Measurements from ENCODE around the gene DENND1A.

DENND1A gene

GRCh38 chr9:123390337-123391135, 539.4 kb downstream of the DENND1A start:
- Histone ChIP-seq H3K27me3 (ENCODE audit: insufficient read depth, low read length, poor library complexity, severe bottlenecking) (no peaks in the 10 kb centered on the region), H3K9ac (ENCODE audit: low read depth, low read length, poor library complexity, severe bottlenecking) (no peak overlapping the region), H4K20me1 (ENCODE audit: insufficient read depth, low read length, poor library complexity, severe bottlenecking) (no peaks in the 10 kb centered on the region), H3K4me3 (ENCODE audit: low read length, poor library complexity, severe bottlenecking) (no peak overlapping the region), H3F3A (ENCODE audit: low read depth) (no peaks in the 10 kb centered on the region), H3K79me2 (ENCODE audit: insufficient read depth, low read length) (no peaks in the 10 kb centered on the region), H3K4me1 (ENCODE audit: insufficient read depth, low read length, poor library complexity, severe bottlenecking) (no peaks in the 10 kb centered on the region), H3K9me2 (replicated peaks; ENCODE audit: low read depth, low read length) (no peaks in the 10 kb centered on the region), H2AFZ (ENCODE audit: low read length) (no peak overlapping the region), H3K4me2 (ENCODE audit: low read depth, low read length, poor library complexity, severe bottlenecking) (no peak overlapping the region), H3K36me3 (ENCODE audit: insufficient read depth, low read length) (no peaks in the 10 kb centered on the region), H3K9me3 (ENCODE audit: insufficient read depth, low read depth, low read length) (no peaks in the 10 kb centered on the region)
- no peak for TF ChIP-seq EZH2phosphoT487 (IDR thresholded peaks at IDR 0.05; ENCODE audit: borderline replicate concordance)
- TF ChIP-seq, protein P1, sequence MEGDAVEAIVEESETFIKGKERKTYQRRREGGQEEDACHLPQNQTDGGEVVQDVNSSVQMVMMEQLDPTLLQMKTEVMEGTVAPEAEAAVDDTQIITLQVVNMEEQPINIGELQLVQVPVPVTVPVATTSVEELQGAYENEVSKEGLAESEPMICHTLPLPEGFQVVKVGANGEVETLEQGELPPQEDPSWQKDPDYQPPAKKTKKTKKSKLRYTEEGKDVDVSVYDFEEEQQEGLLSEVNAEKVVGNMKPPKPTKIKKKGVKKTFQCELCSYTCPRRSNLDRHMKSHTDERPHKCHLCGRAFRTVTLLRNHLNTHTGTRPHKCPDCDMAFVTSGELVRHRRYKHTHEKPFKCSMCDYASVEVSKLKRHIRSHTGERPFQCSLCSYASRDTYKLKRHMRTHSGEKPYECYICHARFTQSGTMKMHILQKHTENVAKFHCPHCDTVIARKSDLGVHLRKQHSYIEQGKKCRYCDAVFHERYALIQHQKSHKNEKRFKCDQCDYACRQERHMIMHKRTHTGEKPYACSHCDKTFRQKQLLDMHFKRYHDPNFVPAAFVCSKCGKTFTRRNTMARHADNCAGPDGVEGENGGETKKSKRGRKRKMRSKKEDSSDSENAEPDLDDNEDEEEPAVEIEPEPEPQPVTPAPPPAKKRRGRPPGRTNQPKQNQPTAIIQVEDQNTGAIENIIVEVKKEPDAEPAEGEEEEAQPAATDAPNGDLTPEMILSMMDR (conservative IDR thresholded peaks at IDR 0.05; ENCODE audit: low read length): no peak

GRCh38 chr9:123389698-123390097, 540.2 kb downstream of the DENND1A start:
- Histone ChIP-seq H3K4me2 (ENCODE audit: low read depth, low read length, poor library complexity, severe bottlenecking) (no peak overlapping the region), H3K27me3 (ENCODE audit: insufficient read depth, low read length, poor library complexity, severe bottlenecking) (no peaks in the 10 kb centered on the region), H3K79me2 (ENCODE audit: insufficient read depth, low read length) (no peaks in the 10 kb centered on the region), H2AFZ (ENCODE audit: low read length) (no peak overlapping the region), H3K9me3 (ENCODE audit: insufficient read depth, low read depth, low read length) (no peaks in the 10 kb centered on the region), H3K9ac (ENCODE audit: low read depth, low read length, poor library complexity, severe bottlenecking) (no peak overlapping the region), H3K9me2 (replicated peaks; ENCODE audit: low read depth, low read length) (no peaks in the 10 kb centered on the region), H4K20me1 (ENCODE audit: insufficient read depth, low read length, poor library complexity, severe bottlenecking) (no peaks in the 10 kb centered on the region), H3K4me3 (ENCODE audit: low read length, poor library complexity, severe bottlenecking) (no peak overlapping the region), H3K36me3 (ENCODE audit: insufficient read depth, low read length) (no peaks in the 10 kb centered on the region), H3K4me1 (ENCODE audit: insufficient read depth, low read length, poor library complexity, severe bottlenecking) (no peaks in the 10 kb centered on the region), H3F3A (ENCODE audit: low read depth) (no peaks in the 10 kb centered on the region)
- TF ChIP-seq, protein P1 (conservative IDR thresholded peaks at IDR 0.05; ENCODE audit: low read length): no peak
- TF ChIP-seq EZH2phosphoT487 (IDR thresholded peaks at IDR 0.05; ENCODE audit: borderline replicate concordance): no peak

DNA sequence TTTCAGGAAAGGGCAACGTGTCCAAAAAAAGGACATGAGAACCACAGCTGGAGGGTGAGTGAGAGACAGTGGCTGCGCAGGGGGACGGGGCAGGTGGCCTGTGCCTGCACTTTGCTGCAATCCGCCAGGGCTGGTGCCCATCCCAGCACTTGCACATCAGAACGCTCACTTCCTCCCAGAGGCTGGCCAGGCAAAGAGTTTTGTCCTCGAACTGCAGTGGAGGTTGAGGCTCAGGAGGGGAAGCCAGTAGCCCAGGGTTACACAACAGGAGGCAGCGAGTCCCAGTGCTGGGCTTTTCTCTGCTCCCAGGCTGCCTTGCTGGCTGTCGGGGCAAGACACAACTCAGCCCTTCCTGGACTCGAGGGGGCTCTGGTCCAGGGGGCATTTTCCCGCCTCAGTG, 540.9 kb downstream of the DENND1A start:
- Histone ChIP-seq H3K9me3 (ENCODE audit: insufficient read depth, low read depth, low read length) (no peaks in the 10 kb centered on the region), H3K36me3 (ENCODE audit: insufficient read depth, low read length) (no peaks in the 10 kb centered on the region), H4K20me1 (ENCODE audit: insufficient read depth, low read length, poor library complexity, severe bottlenecking) (no peaks in the 10 kb centered on the region), H3K4me1 (ENCODE audit: insufficient read depth, low read length, poor library complexity, severe bottlenecking) (no peaks in the 10 kb centered on the region), H3K9ac (ENCODE audit: low read depth, low read length, poor library complexity, severe bottlenecking) (no peak overlapping the region), H2AFZ (ENCODE audit: low read length) (no peak overlapping the region), H3F3A (ENCODE audit: low read depth) (no peaks in the 10 kb centered on the region), H3K9me2 (replicated peaks; ENCODE audit: low read depth, low read length) (no peaks in the 10 kb centered on the region), H3K79me2 (ENCODE audit: insufficient read depth, low read length) (no peaks in the 10 kb centered on the region), H3K4me2 (ENCODE audit: low read depth, low read length, poor library complexity, severe bottlenecking) (no peak overlapping the region), H3K4me3 (ENCODE audit: low read length, poor library complexity, severe bottlenecking) (no peak overlapping the region), H3K27me3 (ENCODE audit: insufficient read depth, low read length, poor library complexity, severe bottlenecking) (no peaks in the 10 kb centered on the region)
- TF ChIP-seq, protein P1 (conservative IDR thresholded peaks at IDR 0.05; ENCODE audit: low read length): no peak
- no peak for TF ChIP-seq EZH2phosphoT487 (IDR thresholded peaks at IDR 0.05; ENCODE audit: borderline replicate concordance)
